CD14-positive monocyte (primary cell): Measurements from ENCODE around the gene IL6R. TPM values are rescaled to one million over a fixed set of nuclear protein-coding genes. Genes with fewer than 3 reads are reported as not detected.
A peak's percentile ranks its signal among the peaks of the same experiment; 100 is the strongest.

Experiments used
- DNase-seq, 3 donors: peaks; one replicate each; pipeline ENCODE4 v3.0.0-alpha.2; 2011 to 2022
- H2AFZ ChIP-seq: 2 replicates; pipeline ENCODE4 v1.6.0; 2012; ENCODE audit warnings: mild to moderate bottlenecking, low read depth, low read length, inconsistent platforms; ENCODE audit not compliant: insufficient read depth, poor library complexity, severe bottlenecking
- H3K27ac ChIP-seq, 2 donors: 1 replicate in 1 of 2; 2 replicates in 1 of 2; pipeline ENCODE4 v1.5.1; 2012 to 2013; ENCODE audit warnings: low read length in 2 of 2, control low read depth in 1 of 2, inconsistent platforms in 1 of 2, low read depth in 1 of 2, mild to moderate bottlenecking in 1 of 2
- H3K27me3 ChIP-seq, 2 donors: one replicate each; pipeline versions ENCODE4 v1.6.0 to v1.6.1; 2011 to 2013; ENCODE audit warnings: low read length in 2 of 2; ENCODE audit not compliant: control insufficient read depth in 2 of 2, insufficient read depth in 2 of 2
- H3K36me3 ChIP-seq, 2 donors: replicated peaks in 1 of 2; 1 replicate in 1 of 2; 2 replicates in 1 of 2; pipeline versions ENCODE4 v1.5.1 to v1.6.1; 2012 to 2013; ENCODE audit warnings: low read length in 2 of 2, control low read depth in 1 of 2, inconsistent platforms in 1 of 2, mild to moderate bottlenecking in 1 of 2; ENCODE audit not compliant: insufficient read depth in 2 of 2, control insufficient read depth in 1 of 2
- H3K4me1 ChIP-seq, 2 donors: 1 replicate in 1 of 2; 2 replicates in 1 of 2; pipeline versions ENCODE4 v1.5.1 to v1.6.1; 2012 to 2013; ENCODE audit warnings: low read length in 2 of 2, control low read depth in 1 of 2, inconsistent platforms in 1 of 2, mild to moderate bottlenecking in 1 of 2, moderate library complexity in 1 of 2; ENCODE audit not compliant: insufficient read depth in 2 of 2, control insufficient read depth in 1 of 2
- H3K4me2 ChIP-seq: replicated peaks from 2 replicates; pipeline ENCODE3; 2012; ENCODE audit warnings: low read length, moderate library complexity, mild to moderate bottlenecking; ENCODE audit not compliant: poor library complexity, severe bottlenecking; ENCODE audit errors: extremely low read depth
- H3K4me3 ChIP-seq, 3 experiments: fragments of 200-600 bp in 1 of 3; sonication (generic) in 1 of 3; replicated peaks in 1 of 3; 1 replicate in 2 of 3; 2 replicates in 1 of 3; pipeline ENCODE4 v1.5.1; 2011 to 2013; ENCODE audit warnings: low read length in 3 of 3, mild to moderate bottlenecking in 3 of 3, control low read depth in 2 of 3, low read depth in 2 of 3, inconsistent platforms in 1 of 3, moderate library complexity in 1 of 3
- H3K79me2 ChIP-seq: 2 replicates; pipeline ENCODE4 v1.6.0; 2012; ENCODE audit warnings: mild to moderate bottlenecking, control low read depth, inconsistent platforms, low read length, moderate library complexity; ENCODE audit not compliant: insufficient read depth
- H3K9ac ChIP-seq: 2 replicates; pipeline ENCODE4 v1.6.0; 2017; ENCODE audit warnings: low read length, mild to moderate bottlenecking; ENCODE audit not compliant: insufficient read depth, poor library complexity, severe bottlenecking
- H3K9me3 ChIP-seq, 2 donors: replicated peaks in 1 of 2; 1 replicate in 1 of 2; 2 replicates in 1 of 2; pipeline versions ENCODE4 v1.5.1 to v1.6.1; 2012 to 2013; ENCODE audit warnings: low read length in 2 of 2, control low read depth in 1 of 2; ENCODE audit not compliant: control insufficient read depth in 1 of 2, insufficient read depth in 1 of 2
- H4K20me1 ChIP-seq: 2 replicates; pipeline ENCODE4 v1.6.0; 2012; ENCODE audit warnings: mild to moderate bottlenecking, low read length, control low read depth, moderate library complexity; ENCODE audit not compliant: insufficient read depth
- H3K27ac Mint-ChIP-seq, 7 donors: one replicate each; pipeline ENCODE4 v1.8.0; 2020; ENCODE audit warnings: mild to moderate bottlenecking in 7 of 7, mixed read lengths in 7 of 7, moderate library complexity in 6 of 7, inconsistent platforms in 2 of 7
- H3K27me3 Mint-ChIP-seq, 3 donors: one replicate each; pipeline ENCODE4 v1.8.0; 2021 to 2022; ENCODE audit warnings: low read depth in 3 of 3, mild to moderate bottlenecking in 3 of 3, mixed read lengths in 3 of 3, moderate library complexity in 3 of 3, inconsistent platforms in 1 of 3
- H3K36me3 Mint-ChIP-seq, 2 donors: one replicate each; pipeline ENCODE4 v1.8.0; 2020; ENCODE audit warnings: mixed read lengths in 2 of 2, inconsistent platforms in 1 of 2, mild to moderate bottlenecking in 1 of 2
- H3K4me1 Mint-ChIP-seq: one replicate; pipeline ENCODE4 v1.8.0; 2020; ENCODE audit warnings: mild to moderate bottlenecking, mixed read lengths
- H3K4me3 Mint-ChIP-seq, 2 donors: one replicate each; pipeline ENCODE4 v1.8.0; 2020; ENCODE audit warnings: mild to moderate bottlenecking in 2 of 2, mixed read lengths in 2 of 2, moderate library complexity in 1 of 2
- H3K9me3 Mint-ChIP-seq, 7 donors: one replicate each; pipeline ENCODE4 v1.8.0; 2020 to 2022; ENCODE audit warnings: mixed read lengths in 7 of 7, mild to moderate bottlenecking in 6 of 7, moderate library complexity in 6 of 7, inconsistent platforms in 2 of 7
- CTCF ChIP-seq: fragments of 200-600 bp; IDR thresholded peaks from one replicate; pipeline ENCODE4 v1.8.0; 2022; ENCODE audit warnings: antibody characterized with exemption, mild to moderate bottlenecking
- WGBS: methylation state at CpG from one replicate; pipeline ENCODE4 v1.1.5; 2013; ENCODE audit warnings: missing lambda C conversion rate; ENCODE audit not compliant: insufficient coverage; 5-methylcytosine and 5-hydroxymethylcytosine counted together
- intact Hi-C, 2 donors: fragments of 100-400 bp; cut with micrococcal nuclease; formaldehyde crosslinking; loops; one replicate each; pipeline versions ENCODE4 v1.15.0 to v1.15.1; 2023
- polyA plus RNA-seq, 3 donors: library from polyadenylated mRNA; depleted of rRNA in 1 of 3; unstranded in 2 of 3; stranded (reverse) in 1 of 3; fragments of 300-500 nt in 2 of 3; fragments of >200 nt in 1 of 3; fragmentation: Illumina TruSeq in 2 of 3; gene quantifications; 1 replicate in 2 of 3; 2 replicates in 1 of 3; pipeline ENCODE4 v1.2.3, GENCODE V29; 2012 to 2021

The IL6R gene
- polyA plus RNA-seq, 3 donors = 56.4 to 81.7 (median 62.1) TPM

- no peak for TF ChIP-seq CTCF
- Histone ChIP-seq H3K4me1 (peaks cover 67 to 78% of the 10 kb centered on the region in 2 donors), H4K20me1 (peaks cover 80% of the 10 kb centered on the region), H3K27me3 (no peaks in the 10 kb centered on the region), H3K4me3 (peak overlapping the region in 1 of 3 experiments; percentile 94), H3K4me2 (peak overlapping the region; percentile 82), H3K27ac (peak overlapping the region; percentile 34 to 100), H3K36me3 (peaks cover 17 to 41% of the 10 kb centered on the region in 2 donors), H2AFZ (no peak overlapping the region), H3K79me2 (peaks cover 99% of the 10 kb centered on the region), H3K9ac (no peak overlapping the region), H3K9me3 (no peaks in the 10 kb centered on the region)
- peaks cover 0 to 2% (median 0%) of the 10 kb centered on the region in 3 donors for H3K27me3 Mint-ChIP-seq
- H3K36me3 Mint-ChIP-seq = peaks cover 51 to 56% of the 10 kb centered on the region in 2 donors
- intact Hi-C loops = no loop called here
- 76% methylated on average over 6 of the region's 9 CpGs for WGBS
- peak overlapping the region; percentile 70 to 98 for H3K4me3 Mint-ChIP-seq
- H3K4me1 Mint-ChIP-seq = peaks cover 76% of the 10 kb centered on the region
- H3K27ac Mint-ChIP-seq = peak overlapping the region; percentile 43 to 100 (median 85)
- DNase-seq = no peak
- peaks cover 0 to 2% (median 0%) of the 10 kb centered on the region in 7 donors for H3K9me3 Mint-ChIP-seq
Measured at GRCh38 chr1:154410185-154410827, 5.2 kb downstream of the IL6R start.

- Mint-ChIP-seq H3K27me3 (peaks cover 0 to 2% (median 0%) of the 10 kb centered on the region in 3 donors), H3K4me1 (peaks cover 81% of the 10 kb centered on the region), H3K27ac (peak overlapping the region; percentile 62 to 100 (median 85)), H3K4me3 (no peak overlapping the region), H3K9me3 (no peaks in the 10 kb centered on the region), H3K36me3 (peaks cover 55 to 60% of the 10 kb centered on the region in 2 donors)
- Histone ChIP-seq H3K27ac (peak overlapping the region; percentile 0 to 100), H3K36me3 (peaks cover 18 to 49% of the 10 kb centered on the region in 2 donors), H2AFZ (no peak overlapping the region), H3K9me3 (no peaks in the 10 kb centered on the region), H3K4me3 (peak overlapping the region in 1 of 3 experiments; percentile 94), H4K20me1 (peaks cover 92% of the 10 kb centered on the region), H3K4me1 (peaks cover 70 to 78% of the 10 kb centered on the region in 2 donors), H3K27me3 (no peaks in the 10 kb centered on the region), H3K4me2 (peak overlapping the region; percentile 16), H3K9ac (no peak overlapping the region), H3K79me2 (peaks cover 100% of the 10 kb centered on the region)
- WGBS = no CpG with 5 or more reads among the region's 4 CpGs
- intact Hi-C loops = no loop called here
- DNase-seq = no peak
- TF ChIP-seq CTCF = no peak
Measured at GRCh38 chr1:154411525-154411924, 6.4 kb downstream of the IL6R start.
